ENCODE results near the gene TENT5C. TPM values are rescaled to one million over a fixed set of nuclear protein-coding genes. Genes with fewer than 3 reads are reported as not detected.

The TENT5C gene
- total and polyA plus RNA-seq, 2 of the 8 experiments (the other 6 are each of a cell fraction or from before 2014, with no cell fraction given) = 0.38 to 0.99 TPM

GRCh38 chr1:117656202-117656641 is 50.4 kb downstream of the TENT5C start:
- Histone ChIP-seq H4K5ac (ENCODE audit: insufficient read length, low read depth, low read length) (no peak overlapping the region), H3K27ac (ENCODE audit: low read depth, low read length) (no peak overlapping the region), H2BK15ac (ENCODE audit: low read length) (no peak overlapping the region), H3K23ac (ENCODE audit: insufficient read length) (no peak overlapping the region), H3K27me3 (replicated peaks in 1 of 4; ENCODE audit: control insufficient read depth in 3 of 4, extremely low read depth in 1 of 4, insufficient read depth in 3 of 4, low read length in 3 of 4) (no peaks in the 10 kb centered on the region; a peak in 1 of 7 replicates), H2AFZ (ENCODE audit: low read length) (peak overlapping the region; percentile 31; the same call in 1 of the 2 replicates), H2BK120ac (replicated peaks; ENCODE audit: low read depth, low read length) (no peak overlapping the region), H3K36me3 (ENCODE audit: control insufficient read depth in 2 of 4, insufficient read depth in 4 of 4, low read length in 3 of 4) (no peaks in the 10 kb centered on the region), H2BK12ac (ENCODE audit: low read depth, low read length) (no peak overlapping the region), H2BK20ac (ENCODE audit: low read length) (no peak overlapping the region), H3K23me2 (ENCODE audit: low read depth, low read length) (no peaks in the 10 kb centered on the region), H3K4me2 (ENCODE audit: insufficient read depth in 1 of 2, low read depth in 2 of 2, low read length in 2 of 2) (no peak overlapping the region), H4K8ac (ENCODE audit: extremely low read depth, insufficient read depth, low read length) (no peak overlapping the region), H3K9ac (replicated peaks in 1 of 4; ENCODE audit: extremely low read depth in 1 of 4, low read depth in 3 of 4, low read length in 3 of 4) (no peak overlapping the region), H3K4me3 (ENCODE audit: extremely low read depth in 1 of 4, insufficient read depth in 2 of 4, low read depth in 3 of 4, low read length in 4 of 4) (no peak overlapping the region), H3K56ac (replicated peaks; ENCODE audit: insufficient read length, low read depth, low read length) (no peak overlapping the region), H3K4me1 (replicated peaks in 1 of 4; ENCODE audit: control insufficient read depth in 3 of 4, insufficient read depth in 4 of 4, low read length in 3 of 4) (no peaks in the 10 kb centered on the region; a peak in 1 of 7 replicates), H3K9me3 (ENCODE audit: insufficient read depth in 2 of 2, low read depth in 1 of 2, low read length in 1 of 2) (no peaks in the 10 kb centered on the region), H2BK5ac (ENCODE audit: low read depth, low read length) (no peak overlapping the region), H3K14ac (ENCODE audit: insufficient read length) (no peak overlapping the region), H3K79me2 (ENCODE audit: control insufficient read depth in 1 of 2, insufficient read depth in 2 of 2, low read length in 2 of 2) (no peaks in the 10 kb centered on the region), H3K79me1 (ENCODE audit: low read depth, low read length) (no peaks in the 10 kb centered on the region), H2AK5ac (ENCODE audit: low read depth, low read length) (no peak overlapping the region), H4K20me1 (replicated peaks in 1 of 2; ENCODE audit: control insufficient read depth in 1 of 2, insufficient read depth in 2 of 2, low read length in 2 of 2) (no peaks in the 10 kb centered on the region), H3K18ac (ENCODE audit: extremely low read depth, low read length) (no peak overlapping the region), H3K4ac (replicated peaks; ENCODE audit: insufficient read length, low read depth, low read length) (no peak overlapping the region), H4K91ac (replicated peaks; ENCODE audit: insufficient read length, low read length) (no peak overlapping the region)
- WGBS, 2 experiments (ENCODE audit: extremely low coverage in 1 of 2, insufficient coverage in 1 of 2, insufficient read length in 1 of 2, insufficient replicate concordance in 2 of 2, low coverage in 1 of 2, low lambda C conversion rate in 2 of 2, missing lambda C conversion rate in 1 of 2) = 89% methylated on average over 10 of the region's 10 CpGs; no CpG with 5 or more reads in 1 of the 2 experiments
- no peak for TF ChIP-seq CHD2 (IDR thresholded peaks at IDR 0.05; ENCODE audit: low read length)
- TF ChIP-seq, protein P1, sequence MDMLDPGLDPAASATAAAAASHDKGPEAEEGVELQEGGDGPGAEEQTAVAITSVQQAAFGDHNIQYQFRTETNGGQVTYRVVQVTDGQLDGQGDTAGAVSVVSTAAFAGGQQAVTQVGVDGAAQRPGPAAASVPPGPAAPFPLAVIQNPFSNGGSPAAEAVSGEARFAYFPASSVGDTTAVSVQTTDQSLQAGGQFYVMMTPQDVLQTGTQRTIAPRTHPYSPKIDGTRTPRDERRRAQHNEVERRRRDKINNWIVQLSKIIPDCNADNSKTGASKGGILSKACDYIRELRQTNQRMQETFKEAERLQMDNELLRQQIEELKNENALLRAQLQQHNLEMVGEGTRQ (IDR thresholded peaks at IDR 0.05; ENCODE audit: low read length) = no peak
- TF ChIP-seq SP4 (IDR thresholded peaks at IDR 0.05; ENCODE audit: low read length) = no peak
- no peak for TF ChIP-seq SRF (IDR thresholded peaks at IDR 0.05; ENCODE audit: low read depth, low read length)
- no peak for TF ChIP-seq SAP30 (IDR thresholded peaks at IDR 0.05; ENCODE audit: insufficient read depth, insufficient replicate concordance, low read length)
- no peak for TF ChIP-seq HDAC2 (IDR thresholded peaks at IDR 0.05; ENCODE audit: borderline replicate concordance in 1 of 2, low read depth in 2 of 2, low read length in 2 of 2)
- TF ChIP-seq NRF1 (IDR thresholded peaks at IDR 0.05; ENCODE audit: low read depth, low read length) = no peak
- TF ChIP-seq RNF2 (IDR thresholded peaks at IDR 0.05; ENCODE audit: borderline replicate concordance, low read depth, low read length, missing control alignments, poor library complexity, severe bottlenecking) = no peak
- ChIA-PET CTCF (ENCODE audit: partially characterized antibody) (interaction anchor here (0.7 to 2.4 kb wide), 10 partner anchors 15 to 422 kb away, joined by 3 to 6 read pairs (median 4); no protein-coding TSS in a partner anchor), POLR2A (ENCODE audit: partially characterized antibody) (interaction anchor here (1.7 kb wide), 1 partner anchor 50 kb away, joined by 6 read pairs; no protein-coding TSS in a partner anchor)
- FAIRE-seq (no peak), DNase-seq (ENCODE audit: low read depth in 1 of 2, low spot score in 2 of 2) (no peak)
